NB4 (cell line): ENCODE measurements around the gene MEIOB.

Source experiments
- CTCF ChIP-seq: IDR thresholded peaks from one replicate; pipeline ENCODE4 v1.5.1; 2012; ENCODE audit warnings: low read depth, low read length
- TF ChIP-seq, protein P1 (sequence below): IDR thresholded peaks from 2 replicates; pipeline ENCODE4 v1.6.1; 2011; ENCODE audit warnings: low read depth, low read length

GRCh38 chr16:1800701-1801100, 71.3 kb downstream of the MEIOB start:
- TF ChIP-seq, protein P1, sequence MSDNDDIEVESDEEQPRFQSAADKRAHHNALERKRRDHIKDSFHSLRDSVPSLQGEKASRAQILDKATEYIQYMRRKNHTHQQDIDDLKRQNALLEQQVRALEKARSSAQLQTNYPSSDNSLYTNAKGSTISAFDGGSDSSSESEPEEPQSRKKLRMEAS = no peak
- TF ChIP-seq CTCF = no peak
